GM21717 (cell line): ENCODE results near the gene ANKS6.

Experiments used
- ATAC-seq: cut with Tn5 transposase; IDR thresholded peaks from one replicate; pipeline ENCODE4 v1.9.1; 2021; ENCODE audit warnings: mild to moderate bottlenecking, moderate library complexity; ENCODE audit not compliant: unreplicated experiment

Gene ANKS6

GRCh38 chr9:98773721-98774120, 22.6 kb downstream of the ANKS6 start:
- no peak for ATAC-seq

GRCh38 chr9:98772364-98773155, 23.8 kb downstream of the ANKS6 start:
- no peak for ATAC-seq

GRCh38 chr9:98771209-98771874, 25.0 kb downstream of the ANKS6 start:
- ATAC-seq, result no peak

- ATAC-seq, result no peak
Observed at GRCh38 chr9:98770717-98771116, 25.6 kb downstream of the ANKS6 start.

- ATAC-seq, result no peak
Observed at GRCh38 chr9:98768344-98768743, 28.0 kb downstream of the ANKS6 start.

- ATAC-seq, result no peak
Observed at GRCh38 chr9:98767915-98768314, 28.4 kb downstream of the ANKS6 start.

- no peak for ATAC-seq
Observed at GRCh38 chr9:98767196-98767595, 29.2 kb downstream of the ANKS6 start.

GRCh38 chr9:98766586-98766985, 29.8 kb downstream of the ANKS6 start:
- ATAC-seq, result no peak

GRCh38 chr9:98765256-98765655, 31.1 kb downstream of the ANKS6 start:
- ATAC-seq, result no peak

- ATAC-seq, result no peak
Observed at GRCh38 chr9:98763986-98764745, 32.2 kb downstream of the ANKS6 start.

GRCh38 chr9:98760231-98760630, 36.1 kb downstream of the ANKS6 start:
- no peak for ATAC-seq

GRCh38 chr9:98755006-98755618, 41.2 kb downstream of the ANKS6 start:
- ATAC-seq, result no peak

GRCh38 chr9:98751210-98751609, 45.1 kb downstream of the ANKS6 start:
- no peak for ATAC-seq

- ATAC-seq, result no peak
Observed at GRCh38 chr9:98750364-98751060, 45.8 kb downstream of the ANKS6 start.

GRCh38 chr9:98747476-98747875, 48.9 kb downstream of the ANKS6 start:
- ATAC-seq, result no peak

- no peak for ATAC-seq
Observed at GRCh38 chr9:98745470-98745869, 50.9 kb downstream of the ANKS6 start.

GRCh38 chr9:98743818-98744611, 52.3 kb downstream of the ANKS6 start:
- ATAC-seq, result no peak

GRCh38 chr9:98743329-98743728, 53.0 kb downstream of the ANKS6 start:
- no peak for ATAC-seq

GRCh38 chr9:98742325-98743280, 53.8 kb downstream of the ANKS6 start:
- ATAC-seq, result no peak
